ENCODE measurements around the gene MROH7. TPM values are rescaled to one million over a fixed set of nuclear protein-coding genes. Genes with fewer than 3 reads are reported as not detected.

MROH7 gene
- total and polyA plus RNA-seq, 4 donors: 0.07 to 2.8 (median 0.58) TPM

DNA sequence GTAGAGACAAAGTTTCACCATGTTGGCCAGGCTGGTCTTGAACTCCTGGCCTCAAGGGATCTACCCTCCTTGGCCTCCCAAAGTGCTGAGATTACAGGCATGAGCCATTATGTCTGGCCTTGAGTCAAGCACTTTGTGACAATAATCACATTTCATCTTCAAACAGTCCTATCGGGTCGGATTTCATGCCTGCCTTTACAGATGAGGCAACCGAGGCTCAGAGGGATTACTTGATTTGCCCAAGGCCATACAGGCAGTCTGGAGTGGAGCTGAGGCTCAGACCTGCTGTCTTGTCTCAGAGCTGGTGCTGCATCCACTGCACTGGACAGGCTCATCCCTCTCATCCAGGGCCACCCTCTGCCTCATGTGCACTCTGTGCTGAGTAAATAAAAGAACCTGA, 44.8 kb upstream of the MROH7 start:
- Histone ChIP-seq H3K9me3 (ENCODE audit: control insufficient read depth in 4 of 4, low read length in 3 of 4) (no peaks in the 10 kb centered on the region), H3K27me3 (ENCODE audit: control insufficient read depth in 4 of 4, insufficient read depth in 4 of 4, low read length in 3 of 4) (no peaks in the 10 kb centered on the region), H3K4me1 (ENCODE audit: control insufficient read depth in 4 of 4, insufficient read depth in 4 of 4, low read length in 3 of 4) (no peaks in the 10 kb centered on the region), H3K4me3 (ENCODE audit: low read depth in 1 of 3, low read length in 3 of 3) (no peak overlapping the region), H3K9ac (ENCODE audit: low read depth in 1 of 2, low read length in 2 of 2) (no peak overlapping the region), H3K36me3 (ENCODE audit: control insufficient read depth in 4 of 4, insufficient read depth in 3 of 4, low read depth in 1 of 4, low read length in 3 of 4) (no peaks in the 10 kb centered on the region), H3K27ac (ENCODE audit: low read depth in 1 of 2, low read length in 2 of 2) (no peak overlapping the region)
- DNase-seq (ENCODE audit: low spot score): no peak
- TF ChIP-seq RXRA (IDR thresholded peaks at IDR 0.05) (no peak), JUND (IDR thresholded peaks at IDR 0.05) (no peak), FOXA1 (IDR thresholded peaks at IDR 0.05) (no peak), FOXA2 (IDR thresholded peaks at IDR 0.05) (no peak), HNF4A (conservative IDR thresholded peaks at IDR 0.05) (no peak), EGR1 (IDR thresholded peaks at IDR 0.05; ENCODE audit: low read depth in 2 of 2) (no peak), HNF4G (IDR thresholded peaks at IDR 0.05) (no peak), REST (IDR thresholded peaks at IDR 0.05) (no peak), NR2F2 (IDR thresholded peaks at IDR 0.05) (no peak), CTCF (IDR thresholded peaks at IDR 0.05; ENCODE audit: low read depth, low read length, missing input control) (no peak), GABPA (IDR thresholded peaks at IDR 0.05 in 1 of 2, conservative IDR thresholded peaks at IDR 0.05 in 1 of 2) (no peak), SP1 (IDR thresholded peaks at IDR 0.05) (no peak), RAD21 (IDR thresholded peaks at IDR 0.05) (no peak)
- TF ChIP-seq, protein P1, sequence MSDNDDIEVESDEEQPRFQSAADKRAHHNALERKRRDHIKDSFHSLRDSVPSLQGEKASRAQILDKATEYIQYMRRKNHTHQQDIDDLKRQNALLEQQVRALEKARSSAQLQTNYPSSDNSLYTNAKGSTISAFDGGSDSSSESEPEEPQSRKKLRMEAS (IDR thresholded peaks at IDR 0.05): no peak
- TF ChIP-seq, protein P2, sequence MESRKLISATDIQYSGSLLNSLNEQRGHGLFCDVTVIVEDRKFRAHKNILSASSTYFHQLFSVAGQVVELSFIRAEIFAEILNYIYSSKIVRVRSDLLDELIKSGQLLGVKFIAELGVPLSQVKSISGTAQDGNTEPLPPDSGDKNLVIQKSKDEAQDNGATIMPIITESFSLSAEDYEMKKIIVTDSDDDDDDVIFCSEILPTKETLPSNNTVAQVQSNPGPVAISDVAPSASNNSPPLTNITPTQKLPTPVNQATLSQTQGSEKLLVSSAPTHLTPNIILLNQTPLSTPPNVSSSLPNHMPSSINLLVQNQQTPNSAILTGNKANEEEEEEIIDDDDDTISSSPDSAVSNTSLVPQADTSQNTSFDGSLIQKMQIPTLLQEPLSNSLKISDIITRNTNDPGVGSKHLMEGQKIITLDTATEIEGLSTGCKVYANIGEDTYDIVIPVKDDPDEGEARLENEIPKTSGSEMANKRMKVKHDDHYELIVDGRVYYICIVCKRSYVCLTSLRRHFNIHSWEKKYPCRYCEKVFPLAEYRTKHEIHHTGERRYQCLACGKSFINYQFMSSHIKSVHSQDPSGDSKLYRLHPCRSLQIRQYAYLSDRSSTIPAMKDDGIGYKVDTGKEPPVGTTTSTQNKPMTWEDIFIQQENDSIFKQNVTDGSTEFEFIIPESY (IDR thresholded peaks at IDR 0.05): no peak
- WGBS: 98% methylated on average over 3 of the region's 3 CpGs

- Histone ChIP-seq H3K9me3 (ENCODE audit: control insufficient read depth in 4 of 4, low read length in 3 of 4) (no peaks in the 10 kb centered on the region), H3K36me3 (ENCODE audit: control insufficient read depth in 4 of 4, insufficient read depth in 3 of 4, low read depth in 1 of 4, low read length in 3 of 4) (no peaks in the 10 kb centered on the region), H3K9ac (ENCODE audit: low read depth in 1 of 2, low read length in 2 of 2) (no peak overlapping the region), H3K27ac (ENCODE audit: low read depth in 1 of 2, low read length in 2 of 2) (no peak overlapping the region), H3K4me1 (ENCODE audit: control insufficient read depth in 4 of 4, insufficient read depth in 4 of 4, low read length in 3 of 4) (no peaks in the 10 kb centered on the region), H3K4me3 (ENCODE audit: low read depth in 1 of 3, low read length in 3 of 3) (no peak overlapping the region), H3K27me3 (ENCODE audit: control insufficient read depth in 4 of 4, insufficient read depth in 4 of 4, low read length in 3 of 4) (no peaks in the 10 kb centered on the region)
- 92% methylated on average over 3 of the region's 3 CpGs for WGBS
- no peak for TF ChIP-seq SP1 (IDR thresholded peaks at IDR 0.05)
- no peak for TF ChIP-seq YY1 (IDR thresholded peaks at IDR 0.05)
- no peak for TF ChIP-seq TAF1 (conservative IDR thresholded peaks at IDR 0.05)
- no peak for TF ChIP-seq GABPA (IDR thresholded peaks at IDR 0.05 in 1 of 2, conservative IDR thresholded peaks at IDR 0.05 in 1 of 2)
- TF ChIP-seq, protein P3, sequence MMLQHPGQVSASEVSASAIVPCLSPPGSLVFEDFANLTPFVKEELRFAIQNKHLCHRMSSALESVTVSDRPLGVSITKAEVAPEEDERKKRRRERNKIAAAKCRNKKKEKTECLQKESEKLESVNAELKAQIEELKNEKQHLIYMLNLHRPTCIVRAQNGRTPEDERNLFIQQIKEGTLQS (IDR thresholded peaks at IDR 0.05): no peak
- TF ChIP-seq HNF4A (conservative IDR thresholded peaks at IDR 0.05): no peak
- TF ChIP-seq HNF4G (IDR thresholded peaks at IDR 0.05): no peak
- TF ChIP-seq CTCF (IDR thresholded peaks at IDR 0.05; ENCODE audit: low read depth, low read length, missing input control): no peak
- TF ChIP-seq NR2F2 (IDR thresholded peaks at IDR 0.05): no peak
- no peak for TF ChIP-seq FOXA2 (IDR thresholded peaks at IDR 0.05)
- DNase-seq (ENCODE audit: low spot score): no peak
Measured at GRCh38 chr1:54597455-54598030, 44.0 kb upstream of the MROH7 start.

Data from liver (tissue), 9 donors.